Kidney tubule cell (primary cell): Measurements from ENCODE around the gene MLST8.
"Not testable (repeated sequence)": the region's sequence is repeated elsewhere in the genome, so short reads cannot be mapped to it uniquely, and the experiment has no call there.

ENCODE experiments used
- DNase-seq: peaks from one replicate; pipeline ENCODE4 v3.0.0-alpha.2; 2018; ENCODE audit warnings: low spot score

MLST8 gene

DNA sequence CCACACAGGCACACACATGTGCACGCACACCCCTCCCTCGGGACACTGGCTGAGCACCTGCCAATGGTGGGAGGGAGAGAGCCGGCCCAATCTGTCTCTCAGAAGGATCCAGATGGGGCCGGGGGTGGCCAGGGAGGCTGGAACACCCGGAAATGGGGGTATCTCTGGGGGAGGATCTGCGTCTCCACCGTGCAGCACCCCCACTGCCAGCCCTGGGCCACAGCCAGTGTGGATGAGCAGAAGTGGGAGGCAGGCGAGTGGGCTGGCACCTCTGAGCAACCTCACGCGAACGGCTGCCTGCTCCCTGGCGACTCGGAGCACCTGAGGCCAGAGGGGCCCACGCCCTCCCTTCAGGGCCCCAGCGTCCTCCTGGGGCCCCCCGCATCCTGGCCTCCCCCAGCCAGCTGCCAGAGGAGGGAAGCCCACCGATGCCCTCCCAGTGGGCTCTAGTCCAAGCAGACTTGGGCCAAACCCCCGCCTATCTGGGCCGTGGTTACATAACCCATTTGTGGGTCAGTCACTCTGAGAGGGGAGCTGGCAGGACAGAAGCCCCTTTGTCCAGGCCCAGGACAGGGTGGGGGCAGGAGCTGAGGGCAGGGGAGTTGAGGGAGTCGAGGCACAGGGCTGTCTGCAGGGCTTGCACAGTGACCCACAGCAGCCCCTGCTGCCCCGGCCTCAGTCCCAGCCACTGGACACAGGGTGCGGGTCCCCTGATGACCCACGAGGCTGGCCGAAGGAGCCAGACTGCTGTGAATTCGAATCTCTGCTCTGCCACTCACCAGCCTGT lies 14.4 kb upstream of the MLST8 start:
- DNase-seq, result no peak

DNA sequence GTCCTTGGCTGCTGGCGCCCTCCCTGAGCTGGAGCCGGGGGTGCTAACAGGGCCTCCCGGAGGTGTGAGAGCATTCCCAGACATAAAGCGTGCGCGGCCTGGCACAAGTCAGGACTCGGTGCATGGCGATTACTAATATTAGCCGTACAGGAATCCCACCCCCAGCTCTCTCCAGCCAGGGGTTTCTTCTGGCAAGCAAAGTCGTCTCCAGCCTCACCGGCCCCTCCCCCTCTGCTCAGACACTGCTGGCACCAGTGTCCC lies 13.9 kb upstream of the MLST8 start:
- no peak for DNase-seq

DNA sequence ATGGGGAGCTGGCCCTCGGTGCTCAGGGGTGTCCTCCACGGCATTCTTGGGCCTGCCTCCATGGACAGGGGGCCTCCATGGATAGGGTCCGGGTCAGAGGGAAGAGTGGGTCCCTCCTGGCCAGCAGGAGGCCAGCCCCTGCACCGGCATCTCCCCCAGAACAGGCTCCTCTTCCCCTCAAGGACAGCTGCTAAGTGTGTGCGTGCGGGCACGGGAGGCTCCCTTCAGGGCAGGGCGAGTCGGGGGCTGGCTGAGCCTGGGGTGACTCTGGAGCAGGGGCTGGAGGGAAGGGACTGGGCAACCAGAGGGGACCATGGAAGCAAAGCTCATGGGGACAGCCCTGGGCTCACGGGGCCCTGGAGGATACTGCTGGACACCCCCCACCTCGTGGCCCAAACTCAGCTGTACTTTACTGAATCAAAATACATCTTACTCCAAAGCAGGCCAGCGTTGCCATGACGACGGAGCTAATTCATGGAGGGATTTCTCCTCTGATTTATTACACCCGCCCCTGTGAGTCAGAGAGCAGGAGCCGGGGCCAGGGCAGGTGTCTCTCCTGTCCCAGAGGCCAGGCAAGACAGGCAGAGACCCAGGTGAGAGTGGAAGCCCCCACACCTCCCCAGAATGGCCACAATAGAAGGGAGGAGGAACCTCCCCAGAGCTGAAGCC lies 11.0 kb upstream of the MLST8 start:
- peak; percentile 70 for DNase-seq

DNA sequence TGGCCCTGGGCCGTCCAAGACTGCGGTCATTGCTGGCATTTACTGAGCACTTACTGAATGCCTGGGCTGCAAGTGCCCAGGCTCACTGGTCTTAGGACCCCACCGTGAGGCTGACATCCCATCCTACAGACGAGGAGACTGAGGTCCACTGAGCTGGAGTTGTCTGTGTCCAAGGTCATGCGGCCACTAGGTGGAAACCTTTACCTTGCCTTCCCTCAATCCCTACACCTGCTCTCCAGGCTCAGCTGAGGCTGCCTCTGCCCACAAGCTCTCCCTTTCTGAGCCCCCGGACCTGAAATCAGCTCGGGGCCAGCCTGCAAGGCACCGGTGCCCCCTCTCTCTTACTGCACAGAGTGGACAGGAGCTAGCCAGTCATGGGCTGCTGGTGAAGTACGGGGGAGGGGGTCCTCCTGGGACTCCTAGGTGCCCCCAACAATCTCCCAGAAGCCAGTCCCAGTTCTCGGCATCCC lies 10.4 kb upstream of the MLST8 start:
- DNase-seq, result peak; percentile 76

GRCh38 chr16:2195322-2196161 lies 9.7 kb upstream of the MLST8 start:
- no peak for DNase-seq

DNA sequence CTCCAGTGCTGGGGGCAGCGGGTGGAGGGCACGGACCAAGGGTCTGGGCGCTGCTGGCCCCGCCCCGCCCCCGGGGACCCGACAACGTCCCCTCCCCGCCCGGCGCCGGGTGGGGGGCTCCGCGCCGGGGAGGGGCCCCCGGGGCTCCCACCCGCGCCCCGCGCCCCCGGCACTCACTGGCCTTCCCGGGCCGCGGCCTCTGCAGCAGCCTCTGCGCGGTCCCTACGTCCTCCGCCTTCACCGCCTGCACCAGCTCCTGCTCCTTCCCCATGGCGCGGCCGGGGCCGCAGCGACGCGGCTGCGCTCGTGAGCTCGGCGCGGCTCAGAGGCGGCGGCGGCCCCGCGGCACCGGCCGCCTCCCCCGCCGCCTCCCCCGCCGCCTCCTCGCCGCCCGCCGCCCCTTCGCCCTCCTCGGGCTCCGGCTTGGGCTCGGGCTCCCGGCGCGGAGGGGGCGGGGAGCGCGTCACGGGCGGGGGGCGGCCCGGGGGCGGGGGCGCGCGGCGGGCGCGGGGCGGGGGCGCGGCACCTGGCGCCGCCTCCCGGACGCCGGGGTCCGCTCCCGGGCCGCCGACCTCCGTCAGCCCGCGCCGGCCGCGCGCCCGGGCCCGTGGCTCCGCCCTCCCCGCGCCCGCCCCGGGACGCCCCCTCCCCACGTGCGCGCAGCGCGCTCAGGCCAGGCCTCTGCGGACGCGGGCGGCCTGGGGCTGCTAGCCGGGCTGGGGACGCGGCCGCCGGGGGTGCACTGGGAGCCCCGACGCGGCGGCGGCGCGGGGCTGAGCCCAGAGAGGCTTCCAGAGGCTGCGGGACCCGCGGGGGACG lies 8.9 kb upstream of the MLST8 start, which contains the start of gene CASKIN1:
Gene CASKIN1, minus strand, starts transcription at position 444 of the 819 bp plus-strand sequence. Its CDS starts 173 bp downstream, at position 271.
- peak; percentile 16 for DNase-seq

- DNase-seq, result no peak
Measured at GRCh38 chr16:2196981-2197511, 8.2 kb upstream of the MLST8 start.

- no peak for DNase-seq
Measured at GRCh38 chr16:2197765-2198164, 7.5 kb upstream of the MLST8 start.

- no peak for DNase-seq
Measured at GRCh38 chr16:2198283-2198682, 7.0 kb upstream of the MLST8 start.

DNA sequence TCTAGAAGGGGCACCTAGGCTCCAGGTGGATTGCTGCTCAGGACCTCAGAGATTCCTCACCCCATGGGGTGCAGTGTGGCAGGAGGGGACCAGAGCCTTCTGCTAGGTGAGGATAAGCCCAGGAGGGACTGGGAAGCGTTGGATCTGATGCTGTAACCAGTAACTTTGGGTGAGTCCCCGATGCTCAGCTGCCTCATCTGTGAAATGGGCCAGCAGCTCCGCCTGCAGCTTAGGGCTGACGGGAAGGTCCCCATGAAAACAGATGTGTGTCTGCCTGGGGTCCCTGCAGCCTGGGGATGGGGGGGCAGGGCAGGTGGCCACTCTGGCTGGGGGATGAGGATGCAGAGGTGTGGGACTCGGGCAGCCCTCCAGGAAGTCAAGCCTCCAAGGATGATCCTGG lies 6.2 kb upstream of the MLST8 start:
- no peak for DNase-seq

DNA sequence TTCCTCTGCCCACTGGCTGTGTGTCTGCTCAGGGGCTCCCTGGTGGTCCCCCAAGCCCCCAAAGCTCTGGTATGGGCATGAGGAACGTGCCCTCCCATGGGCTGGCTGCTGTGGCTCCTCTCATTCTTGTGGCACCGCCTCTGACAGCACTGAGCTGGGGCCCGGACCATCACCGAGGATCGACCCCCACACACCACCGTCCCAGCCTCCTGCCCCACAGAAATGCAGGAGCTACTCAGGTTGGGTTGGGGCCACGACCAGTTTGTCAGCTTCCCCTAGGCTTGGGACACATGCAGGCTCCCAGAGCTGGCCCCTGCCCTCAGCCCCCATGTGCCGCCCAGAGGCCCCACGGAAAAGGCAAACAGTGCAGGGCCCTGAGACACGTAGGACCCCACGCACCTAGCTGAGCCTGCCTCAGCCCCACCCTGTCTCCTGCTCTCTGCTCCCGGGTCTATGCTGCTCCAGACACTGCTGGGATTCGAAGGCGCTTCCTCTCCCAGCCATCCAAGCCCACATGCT lies 5.6 kb upstream of the MLST8 start:
- DNase-seq, result no peak

- no peak for DNase-seq
Measured at GRCh38 chr16:2200313-2200712, 4.9 kb upstream of the MLST8 start.

GRCh38 chr16:2203119-2203688 lies 2.0 kb upstream of the MLST8 start:
- not testable (repeated sequence) for DNase-seq

DNA sequence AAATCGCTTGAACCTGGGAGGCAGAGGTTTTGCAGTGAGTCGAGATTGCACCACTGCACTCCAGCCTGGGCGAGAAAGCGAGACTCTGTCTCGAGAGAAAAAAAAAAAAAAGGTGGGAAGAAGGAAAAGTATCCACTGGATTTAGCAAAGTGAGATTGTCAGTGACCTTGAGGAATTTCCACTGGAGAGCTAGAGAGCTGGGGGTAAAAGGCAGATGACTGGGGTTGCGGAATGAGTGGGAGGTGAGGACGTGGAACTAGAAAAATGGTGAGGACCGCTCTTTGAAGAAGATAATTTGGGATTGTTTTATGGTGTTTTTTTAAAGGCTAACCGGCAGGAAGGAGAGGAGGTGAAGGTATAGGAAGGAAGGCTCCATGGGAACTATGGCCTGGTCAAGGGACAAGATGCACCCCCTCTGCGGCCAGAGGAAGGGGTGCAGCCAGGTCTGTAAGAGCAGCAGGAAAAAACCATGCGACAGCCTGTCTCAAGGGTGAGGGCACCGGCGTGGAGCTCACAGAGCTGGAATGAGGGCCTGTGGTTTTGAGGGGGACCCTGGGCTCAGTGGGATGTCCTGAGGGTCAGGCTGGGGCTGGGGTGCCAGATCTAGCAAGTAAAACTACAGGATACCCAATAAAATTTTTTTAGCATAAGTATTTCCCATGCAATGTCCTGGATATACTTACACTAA lies 694 bp upstream of the MLST8 start:
- DNase-seq, result no peak

- DNase-seq, result no peak
Measured at GRCh38 chr16:2205967-2206313, 686 bp downstream of the MLST8 start.

- DNase-seq, result no peak
Measured at GRCh38 chr16:2206420-2206779, 1.1 kb downstream of the MLST8 start.

DNA sequence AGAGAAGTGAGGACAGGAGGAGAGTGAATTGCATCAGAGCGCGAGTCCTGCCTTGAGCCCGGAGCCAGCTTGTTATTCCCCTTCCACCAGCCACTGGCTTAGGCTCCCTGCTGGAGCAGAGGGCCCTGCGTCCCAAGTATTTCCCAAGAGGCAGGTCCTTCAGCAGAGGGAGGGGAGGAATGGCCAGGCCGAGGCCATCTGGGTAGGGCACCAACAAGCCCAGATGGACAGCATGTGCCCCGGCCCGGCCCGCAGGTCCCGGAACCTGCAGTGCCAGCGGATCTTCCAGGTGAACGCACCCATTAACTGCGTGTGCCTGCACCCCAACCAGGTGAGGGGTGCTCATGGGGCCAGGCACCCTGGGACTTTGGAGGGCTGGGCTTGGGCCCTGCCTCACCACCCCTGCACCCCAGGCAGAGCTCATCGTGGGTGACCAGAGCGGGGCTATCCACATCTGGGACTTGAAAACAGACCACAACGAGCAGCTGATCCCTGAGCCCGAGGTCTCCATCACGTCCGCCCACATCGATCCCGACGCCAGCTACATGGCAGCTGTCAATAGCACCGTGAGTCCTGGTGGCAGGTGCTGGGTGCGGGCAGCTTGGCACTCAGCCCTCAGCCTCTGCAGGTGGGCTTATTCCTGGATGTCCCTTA lies 1.7 kb downstream of the MLST8 start:
- no peak for DNase-seq

GRCh38 chr16:2207872-2208271 lies 2.6 kb downstream of the MLST8 start:
- DNase-seq, result no peak

- DNase-seq, result no peak
Measured at GRCh38 chr16:2208308-2208707, 3.1 kb downstream of the MLST8 start.

DNA sequence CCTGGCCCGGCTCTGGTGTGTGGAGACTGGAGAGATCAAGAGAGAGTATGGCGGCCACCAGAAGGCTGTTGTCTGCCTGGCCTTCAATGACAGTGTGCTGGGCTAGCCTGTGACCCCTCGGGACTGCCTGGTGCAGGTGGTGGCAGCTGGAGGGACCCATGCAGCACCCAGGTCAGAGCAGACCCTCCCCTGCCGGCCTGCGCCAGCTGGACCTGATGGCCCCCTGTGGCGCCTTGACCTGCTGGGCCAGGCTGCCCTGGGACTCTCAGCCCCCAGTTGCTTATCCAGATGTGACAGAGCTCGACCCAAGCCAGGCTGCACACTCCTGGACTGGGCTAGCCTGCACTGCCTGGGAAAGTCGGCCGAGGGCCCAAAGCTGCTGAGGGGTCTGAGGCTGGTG lies 3.5 kb downstream of the MLST8 start:
- DNase-seq, result no peak
